Measurements from ENCODE around the gene GNG13.

GNG13 gene

DNA sequence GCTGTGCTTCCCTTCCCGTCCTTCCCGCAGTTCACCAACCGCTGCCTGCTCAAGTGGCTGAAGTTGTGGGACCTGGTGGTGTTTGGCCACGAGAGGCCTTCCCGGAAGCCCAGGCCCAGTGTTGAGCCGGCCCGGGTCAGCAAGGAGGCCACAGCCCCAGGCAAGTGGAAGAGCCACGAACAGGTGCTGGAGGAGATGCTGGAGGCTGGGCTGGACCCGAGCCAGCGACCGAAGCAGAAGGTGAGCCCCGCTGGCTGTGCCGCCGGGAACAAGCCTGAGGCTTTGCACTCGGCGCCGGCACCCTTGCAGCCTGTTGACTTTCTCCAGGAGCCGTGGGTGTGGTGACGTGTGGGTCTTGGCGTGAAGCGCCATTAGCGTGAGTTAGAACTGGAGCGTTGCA, 9.4 kb downstream of the GNG13 start:
- Mint-ChIP-seq H3K27me3 (ENCODE audit: low read depth) (no peaks in the 10 kb centered on the region), H3K4me1 (no peaks in the 10 kb centered on the region), H3K9me3 (no peaks in the 10 kb centered on the region), H3K27ac (no peak overlapping the region), H3K4me3 (peak overlapping the region in 1 of 3 experiments; percentile 78), H3K36me3 (ENCODE audit: low read depth) (peaks cover 9% of the 10 kb centered on the region)
- TF ChIP-seq, protein P1, sequence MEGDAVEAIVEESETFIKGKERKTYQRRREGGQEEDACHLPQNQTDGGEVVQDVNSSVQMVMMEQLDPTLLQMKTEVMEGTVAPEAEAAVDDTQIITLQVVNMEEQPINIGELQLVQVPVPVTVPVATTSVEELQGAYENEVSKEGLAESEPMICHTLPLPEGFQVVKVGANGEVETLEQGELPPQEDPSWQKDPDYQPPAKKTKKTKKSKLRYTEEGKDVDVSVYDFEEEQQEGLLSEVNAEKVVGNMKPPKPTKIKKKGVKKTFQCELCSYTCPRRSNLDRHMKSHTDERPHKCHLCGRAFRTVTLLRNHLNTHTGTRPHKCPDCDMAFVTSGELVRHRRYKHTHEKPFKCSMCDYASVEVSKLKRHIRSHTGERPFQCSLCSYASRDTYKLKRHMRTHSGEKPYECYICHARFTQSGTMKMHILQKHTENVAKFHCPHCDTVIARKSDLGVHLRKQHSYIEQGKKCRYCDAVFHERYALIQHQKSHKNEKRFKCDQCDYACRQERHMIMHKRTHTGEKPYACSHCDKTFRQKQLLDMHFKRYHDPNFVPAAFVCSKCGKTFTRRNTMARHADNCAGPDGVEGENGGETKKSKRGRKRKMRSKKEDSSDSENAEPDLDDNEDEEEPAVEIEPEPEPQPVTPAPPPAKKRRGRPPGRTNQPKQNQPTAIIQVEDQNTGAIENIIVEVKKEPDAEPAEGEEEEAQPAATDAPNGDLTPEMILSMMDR (IDR thresholded peaks at IDR 0.05; ENCODE audit: unreplicated experiment in 3 of 3) = no peak

DNA sequence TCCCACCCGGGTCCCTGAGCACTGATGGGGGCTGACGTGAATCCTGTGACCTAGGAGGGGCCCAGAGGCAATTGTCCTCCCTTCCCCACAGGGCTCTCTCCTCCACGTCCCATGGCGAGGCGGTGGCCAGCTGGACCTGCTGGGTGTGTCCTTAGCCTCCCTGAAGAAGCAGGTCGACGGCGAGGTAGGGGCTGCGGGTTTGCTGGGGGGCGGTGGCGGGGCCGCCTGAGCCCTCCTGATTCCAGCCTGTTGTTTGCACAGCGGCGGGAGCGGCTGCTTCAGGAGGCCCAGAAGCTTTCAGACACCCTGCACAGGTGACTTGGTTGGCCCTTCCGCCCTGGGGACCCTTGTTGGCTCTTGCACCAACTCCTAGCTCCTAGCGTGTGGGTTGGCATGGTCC, 10.4 kb downstream of the GNG13 start:
- no peak overlapping the region for H3K27ac Mint-ChIP-seq
- peaks cover 9% of the 10 kb centered on the region for H3K36me3 Mint-ChIP-seq (ENCODE audit: low read depth)
- no peaks in the 10 kb centered on the region for H3K27me3 Mint-ChIP-seq (ENCODE audit: low read depth)
- no peaks in the 10 kb centered on the region for H3K4me1 Mint-ChIP-seq
- peak overlapping the region; percentile 72 to 77 (median 77) for H3K4me3 Mint-ChIP-seq
- H3K9me3 Mint-ChIP-seq = no peaks in the 10 kb centered on the region
- TF ChIP-seq, protein P1 (IDR thresholded peaks at IDR 0.05; ENCODE audit: unreplicated experiment in 3 of 3) = no peak

GRCh38 chr16:789191-789850, 11.2 kb downstream of the GNG13 start:
- TF ChIP-seq, protein P1 (IDR thresholded peaks at IDR 0.05; ENCODE audit: unreplicated experiment in 3 of 3) = no peak
- Mint-ChIP-seq H3K27me3 (ENCODE audit: low read depth) (no peaks in the 10 kb centered on the region), H3K27ac (no peak overlapping the region), H3K4me3 (peak overlapping the region; percentile 4 to 77 (median 11)), H3K4me1 (no peaks in the 10 kb centered on the region), H3K9me3 (no peaks in the 10 kb centered on the region), H3K36me3 (ENCODE audit: low read depth) (peaks cover 9% of the 10 kb centered on the region)

DNA sequence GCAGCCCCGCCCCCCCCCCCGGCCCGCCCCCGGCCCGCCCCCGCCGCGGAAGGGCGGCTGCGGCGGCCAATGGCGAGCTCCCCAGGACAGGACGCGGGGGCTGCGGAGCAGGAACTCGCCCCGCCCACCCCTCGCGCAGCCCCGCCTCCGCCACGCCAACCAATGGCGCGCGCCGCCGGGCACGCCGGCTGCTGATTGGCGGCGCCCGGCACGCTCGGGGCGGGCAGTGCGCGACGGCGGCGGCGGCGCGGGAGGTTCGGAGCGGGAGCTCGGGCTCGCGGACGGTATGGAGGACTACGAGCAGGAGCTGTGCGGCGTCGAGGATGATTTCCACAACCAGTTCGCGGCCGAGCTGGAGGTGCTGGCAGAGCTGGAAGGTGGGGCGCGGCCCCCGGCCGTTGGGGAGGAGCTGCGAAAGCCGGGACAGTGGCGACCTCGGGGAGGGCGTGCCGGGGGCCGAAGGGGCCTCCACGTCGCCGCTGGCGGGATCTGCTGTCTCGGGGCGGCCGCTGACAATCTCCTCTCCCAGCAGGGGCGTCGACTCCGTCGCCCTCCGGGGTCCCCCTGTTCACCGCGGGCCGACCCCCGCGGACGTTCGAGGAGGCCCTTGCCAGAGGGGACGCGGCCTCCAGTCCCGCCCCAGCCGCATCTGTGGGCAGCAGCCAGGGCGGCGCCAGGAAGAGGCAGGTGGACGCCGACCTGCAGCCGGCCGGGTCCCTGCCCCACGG, 12.0 kb downstream of the GNG13 start, which contains the start of gene CHTF18:
Gene CHTF18 (plus strand): TSS at position 222 of the 728 bp plus-strand sequence. CDS start 65 bp downstream, at position 287.
- Mint-ChIP-seq H3K9me3 (no peaks in the 10 kb centered on the region), H3K4me1 (no peaks in the 10 kb centered on the region), H3K4me3 (peak within 1 kb of the TSS; percentile 86 to 87 (median 87)), H3K27ac (no peak within 1 kb of the TSS), H3K36me3 (ENCODE audit: low read depth) (peaks cover 9% of the 10 kb centered on the region), H3K27me3 (ENCODE audit: low read depth) (no peaks in the 10 kb centered on the region)
- TF ChIP-seq, protein P1 (IDR thresholded peaks at IDR 0.05; ENCODE audit: unreplicated experiment in 3 of 3) = no peak

GRCh38 chr16:787978-788398, 12.5 kb downstream of the GNG13 start, which contains the start of gene RPUSD1:
TSS of gene RPUSD1 (minus strand) at chr16:788381. CDS start at chr16:787737, 644 bp downstream.
- Mint-ChIP-seq H3K27ac (no peak within 1 kb of the TSS), H3K36me3 (ENCODE audit: low read depth) (peaks cover 9% of the 10 kb centered on the region), H3K27me3 (ENCODE audit: low read depth) (no peaks in the 10 kb centered on the region), H3K4me1 (no peaks in the 10 kb centered on the region), H3K9me3 (no peaks in the 10 kb centered on the region), H3K4me3 (peak within 1 kb of the TSS; percentile 86 to 87 (median 87))
- TF ChIP-seq, protein P1 (IDR thresholded peaks at IDR 0.05; ENCODE audit: unreplicated experiment in 3 of 3) = no peak
